ENCODE results near the gene FUT9.
A peak's percentile ranks its signal among the peaks of the same experiment; 100 is the strongest.

Gene FUT9

DNA sequence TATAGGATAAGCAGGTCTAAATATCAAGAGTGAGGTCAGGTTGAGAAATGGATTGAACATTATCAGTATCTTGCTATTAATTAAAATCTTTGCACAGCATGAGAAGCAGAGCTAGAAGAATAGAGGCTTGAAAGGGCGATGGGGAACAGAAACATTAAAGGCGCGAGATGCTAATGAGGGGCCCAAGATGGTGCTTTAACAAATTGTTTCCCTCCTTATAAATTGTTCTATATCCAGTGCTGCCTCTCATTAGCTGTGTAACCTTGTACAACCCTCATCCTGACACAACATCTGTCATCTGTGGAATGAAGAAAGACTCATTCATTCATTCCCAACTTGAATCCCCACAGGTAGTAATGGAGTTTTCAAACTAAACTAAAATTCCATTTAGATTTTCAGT is 57.8 kb downstream of the FUT9 start:
- TF ChIP-seq MYC (IDR thresholded peaks at IDR 0.05; ENCODE audit: low read depth, low read length) (no peak), POLR2A (IDR thresholded peaks at IDR 0.05; ENCODE audit: extremely low read depth, insufficient read length) (no peak)
- H3K4me3 ChIP-seq (ENCODE audit: low read depth, low read length): no peak overlapping the region
- DNase-seq (ENCODE audit: low read depth): no peak

DNA sequence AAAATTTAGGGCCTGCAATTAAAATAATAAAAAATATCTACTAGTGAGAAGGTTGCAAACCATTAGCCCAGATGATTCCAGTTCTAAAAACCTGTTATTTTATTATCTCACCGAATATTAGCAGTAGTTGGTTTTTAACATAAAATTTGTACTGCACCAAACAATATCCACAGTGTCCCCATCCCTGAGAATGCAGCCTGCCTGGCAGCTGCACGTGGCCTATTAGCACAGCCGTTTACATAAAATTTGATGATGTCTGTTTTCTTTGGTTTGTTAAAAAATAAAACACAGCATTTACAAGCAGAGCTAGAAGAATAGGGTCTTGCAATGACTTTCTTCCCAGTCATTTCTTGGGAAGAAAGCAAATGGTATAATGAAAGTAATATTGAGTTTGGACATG is 58.2 kb downstream of the FUT9 start:
- TF ChIP-seq, protein P1, sequence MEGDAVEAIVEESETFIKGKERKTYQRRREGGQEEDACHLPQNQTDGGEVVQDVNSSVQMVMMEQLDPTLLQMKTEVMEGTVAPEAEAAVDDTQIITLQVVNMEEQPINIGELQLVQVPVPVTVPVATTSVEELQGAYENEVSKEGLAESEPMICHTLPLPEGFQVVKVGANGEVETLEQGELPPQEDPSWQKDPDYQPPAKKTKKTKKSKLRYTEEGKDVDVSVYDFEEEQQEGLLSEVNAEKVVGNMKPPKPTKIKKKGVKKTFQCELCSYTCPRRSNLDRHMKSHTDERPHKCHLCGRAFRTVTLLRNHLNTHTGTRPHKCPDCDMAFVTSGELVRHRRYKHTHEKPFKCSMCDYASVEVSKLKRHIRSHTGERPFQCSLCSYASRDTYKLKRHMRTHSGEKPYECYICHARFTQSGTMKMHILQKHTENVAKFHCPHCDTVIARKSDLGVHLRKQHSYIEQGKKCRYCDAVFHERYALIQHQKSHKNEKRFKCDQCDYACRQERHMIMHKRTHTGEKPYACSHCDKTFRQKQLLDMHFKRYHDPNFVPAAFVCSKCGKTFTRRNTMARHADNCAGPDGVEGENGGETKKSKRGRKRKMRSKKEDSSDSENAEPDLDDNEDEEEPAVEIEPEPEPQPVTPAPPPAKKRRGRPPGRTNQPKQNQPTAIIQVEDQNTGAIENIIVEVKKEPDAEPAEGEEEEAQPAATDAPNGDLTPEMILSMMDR (IDR thresholded peaks at IDR 0.05; ENCODE audit: low read depth, low read length): no peak
- TF ChIP-seq MYC (IDR thresholded peaks at IDR 0.05; ENCODE audit: low read depth, low read length) (no peak), POLR2A (IDR thresholded peaks at IDR 0.05; ENCODE audit: extremely low read depth, insufficient read length) (no peak)
- TF ChIP-seq, protein P2, sequence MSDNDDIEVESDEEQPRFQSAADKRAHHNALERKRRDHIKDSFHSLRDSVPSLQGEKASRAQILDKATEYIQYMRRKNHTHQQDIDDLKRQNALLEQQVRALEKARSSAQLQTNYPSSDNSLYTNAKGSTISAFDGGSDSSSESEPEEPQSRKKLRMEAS (IDR thresholded peaks at IDR 0.05; ENCODE audit: low read depth, low read length): no peak
- no peak overlapping the region for H3K4me3 ChIP-seq (ENCODE audit: low read depth, low read length)
- DNase-seq (ENCODE audit: low read depth): no peak

- H3K4me3 ChIP-seq (ENCODE audit: low read depth, low read length): no peak overlapping the region
- TF ChIP-seq, protein P2 (IDR thresholded peaks at IDR 0.05; ENCODE audit: low read depth, low read length): no peak
- no peak for TF ChIP-seq MYC (IDR thresholded peaks at IDR 0.05; ENCODE audit: low read depth, low read length)
- DNase-seq (ENCODE audit: low read depth): no peak
Observed at GRCh38 chr6:96075826-96076225, 60.1 kb downstream of the FUT9 start.

GRCh38 chr6:96086745-96087144 is 71.0 kb downstream of the FUT9 start:
- TF ChIP-seq POLR2A (IDR thresholded peaks at IDR 0.05; ENCODE audit: extremely low read depth, insufficient read length) (no peak), MYC (IDR thresholded peaks at IDR 0.05; ENCODE audit: low read depth, low read length) (no peak)
- TF ChIP-seq, protein P1 (IDR thresholded peaks at IDR 0.05; ENCODE audit: low read depth, low read length): no peak
- TF ChIP-seq, protein P2 (IDR thresholded peaks at IDR 0.05; ENCODE audit: low read depth, low read length): no peak
- no peak for DNase-seq (ENCODE audit: low read depth)
- H3K4me3 ChIP-seq (ENCODE audit: low read depth, low read length): no peak overlapping the region

- TF ChIP-seq, protein P2 (IDR thresholded peaks at IDR 0.05; ENCODE audit: low read depth, low read length): no peak
- TF ChIP-seq, protein P1 (IDR thresholded peaks at IDR 0.05; ENCODE audit: low read depth, low read length): peak; percentile 15
- no peak overlapping the region for H3K4me3 ChIP-seq (ENCODE audit: low read depth, low read length)
- peak; percentile 7 for DNase-seq (ENCODE audit: low read depth)
Observed at GRCh38 chr6:96089173-96089572, 73.4 kb downstream of the FUT9 start.

GRCh38 chr6:96094077-96094476 is 78.3 kb downstream of the FUT9 start:
- DNase-seq (ENCODE audit: low read depth): no peak
- TF ChIP-seq POLR2A (IDR thresholded peaks at IDR 0.05; ENCODE audit: extremely low read depth, insufficient read length) (no peak), MYC (IDR thresholded peaks at IDR 0.05; ENCODE audit: low read depth, low read length) (no peak)
- TF ChIP-seq, protein P2 (IDR thresholded peaks at IDR 0.05; ENCODE audit: low read depth, low read length): no peak
- TF ChIP-seq, protein P1 (IDR thresholded peaks at IDR 0.05; ENCODE audit: low read depth, low read length): no peak
- no peak overlapping the region for H3K4me3 ChIP-seq (ENCODE audit: low read depth, low read length)

GRCh38 chr6:96099069-96099468 is 83.3 kb downstream of the FUT9 start:
- DNase-seq (ENCODE audit: low read depth): no peak
- TF ChIP-seq, protein P2 (IDR thresholded peaks at IDR 0.05; ENCODE audit: low read depth, low read length): no peak
- TF ChIP-seq, protein P1 (IDR thresholded peaks at IDR 0.05; ENCODE audit: low read depth, low read length): no peak
- TF ChIP-seq MYC (IDR thresholded peaks at IDR 0.05; ENCODE audit: low read depth, low read length) (no peak), POLR2A (IDR thresholded peaks at IDR 0.05; ENCODE audit: extremely low read depth, insufficient read length) (no peak)
- H3K4me3 ChIP-seq (ENCODE audit: low read depth, low read length): no peak overlapping the region
